Smooth muscle cell of bladder (primary cell): ENCODE data around the gene CDKN1B. TPM values are rescaled to one million over a fixed set of nuclear protein-coding genes. Genes with fewer than 3 reads are reported as not detected.

Experiments used
- total RNA-seq: library from RNA; depleted of rRNA; stranded (reverse); fragments of >200 nt; gene quantifications from 2 replicates; pipeline ENCODE4 v1.2.3, GENCODE V29; 2014

Gene CDKN1B
- 29.0 and 32.5 TPM in 2 replicates for total RNA-seq

GRCh38 chr12:12716793-12717585 is at the start of gene CDKN1B:
Gene CDKN1B (plus strand): TSS chr12:12717368. CDS start chr12:12717840, 472 bp downstream.

Other genes with a start within 250 kb of the CDKN1B start
- 4.6 and 5.0 TPM in 2 replicates for gene DUSP16, start 154.5 kb upstream of the CDKN1B start, total RNA-seq
- gene CREBL2, start 105.5 kb upstream of the CDKN1B start, total RNA-seq, result 33.7 and 36.4 TPM in 2 replicates
- gene GPR19, start 21.2 kb upstream of the CDKN1B start, total RNA-seq, result under 0.01 TPM in 1 of 2 replicates, not detected in the other
- gene APOLD1, start 68.3 kb downstream of the CDKN1B start, total RNA-seq, result 3.3 and 4.1 TPM in 2 replicates
- 46.9 and 59.9 TPM in 2 replicates for gene DDX47, start 96.0 kb downstream of the CDKN1B start, total RNA-seq
- gene GPRC5A, start 174.2 kb downstream of the CDKN1B start, total RNA-seq, result 20.6 and 25.9 TPM in 2 replicates
- gene GPRC5D, start 234.8 kb downstream of the CDKN1B start, total RNA-seq, result not detected in 2 replicates